ENCODE results near the gene STARD3. TPM values are rescaled to one million over a fixed set of nuclear protein-coding genes. Genes with fewer than 3 reads are reported as not detected.
A peak's percentile ranks its signal among the peaks of the same experiment; 100 is the strongest.

The STARD3 gene
- total and polyA plus RNA-seq, 2 donors (not counting 3 experiments of a cell fraction or from before 2014, with no cell fraction given), result 51.0 to 75.7 TPM

- Histone ChIP-seq H3K9ac (replicated peaks; ENCODE audit: extremely low read depth, insufficient read depth, low read length) (no peak overlapping the region), H3K4me3 (replicated peaks in 1 of 3; ENCODE audit: insufficient read depth in 1 of 3, low read depth in 1 of 3, low read length in 3 of 3) (no peak overlapping the region), H4K20me1 (replicated peaks; ENCODE audit: control insufficient read depth, extremely low read depth, insufficient read depth, low read length) (no peaks in the 10 kb centered on the region), H3K9me3 (replicated peaks; ENCODE audit: control insufficient read depth, insufficient read depth, low read length) (no peaks in the 10 kb centered on the region), H2AFZ (ENCODE audit: low read depth, low read length) (no peak overlapping the region), H3K27me3 (ENCODE audit: control insufficient read depth in 2 of 2, insufficient read depth in 2 of 2, low read length in 2 of 2) (no peaks in the 10 kb centered on the region), H3K27ac (ENCODE audit: insufficient read depth, low read depth, low read length) (no peak overlapping the region), H3K36me3 (ENCODE audit: control insufficient read depth in 2 of 2, extremely low read depth in 1 of 2, insufficient read depth in 2 of 2, low read length in 2 of 2) (no peaks in the 10 kb centered on the region), H3K79me2 (ENCODE audit: control insufficient read depth, insufficient read depth, low read length) (peaks cover under 1% of the 10 kb centered on the region), H3K4me2 (ENCODE audit: insufficient read depth, low read length) (no peak overlapping the region), H3K9me1 (replicated peaks; ENCODE audit: control insufficient read depth, extremely low read depth, insufficient read depth, low read length) (no peaks in the 10 kb centered on the region), H3K4me1 (ENCODE audit: control insufficient read depth, extremely low read depth, insufficient read depth, low read length) (no peaks in the 10 kb centered on the region)
- intact Hi-C loops (cut with micrococcal nuclease), result no loop called here
- dilution Hi-C loops (cut with MboI; ENCODE audit: extremely low pct_ligation_motif_present, low sequenced_read_pairs), result no loop called here
- CTCF ChIA-PET, result interaction anchor here (0.6 to 9.3 kb wide), 6 partner anchors 10 to 30 kb away, joined by 3 to 114 read pairs (median 35); partner anchors contain the start of gene PNMT
- no TSS peak for BruUV-seq (replicated peaks)
- POLR2A ChIA-PET, result no interaction called here
- no peak for DNase-seq (ENCODE audit: low read depth, low spot score)
- FAIRE-seq, result no peak
- TF ChIP-seq GATA2 (IDR thresholded peaks at IDR 0.05; ENCODE audit: insufficient read depth, insufficient read length, low read depth, low read length), result no peak
Measured at GRCh38 chr17:39650121-39650579, 13.2 kb downstream of the STARD3 start.

GRCh38 chr17:39651923-39652586 lies 15.1 kb downstream of the STARD3 start:
- H3K27me3 ChIP-seq (ENCODE audit: control insufficient read depth in 2 of 2, insufficient read depth in 2 of 2, low read length in 2 of 2), result no peaks in the 10 kb centered on the region
- no TSS peak for BruUV-seq (replicated peaks)
- FAIRE-seq (no peak), DNase-seq (ENCODE audit: low read depth, low spot score) (peak; percentile 33)
- dilution Hi-C loops (cut with MboI; ENCODE audit: extremely low pct_ligation_motif_present, low sequenced_read_pairs) (no loop called here), intact Hi-C loops (cut with micrococcal nuclease) (loop anchor here (2.0 kb wide), 1 partner anchor 29 kb away; no protein-coding TSS in a partner anchor)
- H3K27ac ChIP-seq (ENCODE audit: insufficient read depth, low read depth, low read length), result no peak overlapping the region
- H3K4me1 ChIP-seq (ENCODE audit: control insufficient read depth, extremely low read depth, insufficient read depth, low read length), result no peaks in the 10 kb centered on the region
- no peak overlapping the region for H2AFZ ChIP-seq (ENCODE audit: low read depth, low read length)
- POLR2A ChIA-PET, result no interaction called here
- CTCF ChIA-PET, result interaction anchor here (1.0 to 9.3 kb wide), 13 partner anchors 8 to 116 kb away, joined by 3 to 114 read pairs (median 9); partner anchors contain the start of genes PNMT, STARD3 and TCAP
- no peaks in the 10 kb centered on the region for H3K9me3 ChIP-seq (replicated peaks; ENCODE audit: control insufficient read depth, insufficient read depth, low read length)
- TF ChIP-seq JUN (IDR thresholded peaks at IDR 0.05; ENCODE audit: borderline replicate concordance, insufficient read depth, insufficient read length, low read depth) (no peak), CTCF (IDR thresholded peaks at IDR 0.05; ENCODE audit: extremely low read depth in 1 of 2, insufficient read depth in 1 of 2, low read depth in 1 of 2, low read length in 2 of 2) (no peak), FOS (IDR thresholded peaks at IDR 0.05; ENCODE audit: borderline replicate concordance, insufficient read depth, low read length) (no peak), MYC (IDR thresholded peaks at IDR 0.05; ENCODE audit: low read depth, low read length) (no peak), POLR2AphosphoS5 (IDR thresholded peaks at IDR 0.05; ENCODE audit: insufficient read depth, low read depth, low read length) (no peak), EZH2 (IDR thresholded peaks at IDR 0.05; ENCODE audit: borderline replicate concordance, low read depth, low read length, severe bottlenecking) (no peak), POLR2A (IDR thresholded peaks at IDR 0.05; ENCODE audit: low read depth, low read length) (no peak), GATA2 (IDR thresholded peaks at IDR 0.05; ENCODE audit: insufficient read depth, insufficient read length, low read depth, low read length) (no peak)
- TF ChIP-seq, protein P1, sequence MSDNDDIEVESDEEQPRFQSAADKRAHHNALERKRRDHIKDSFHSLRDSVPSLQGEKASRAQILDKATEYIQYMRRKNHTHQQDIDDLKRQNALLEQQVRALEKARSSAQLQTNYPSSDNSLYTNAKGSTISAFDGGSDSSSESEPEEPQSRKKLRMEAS (IDR thresholded peaks at IDR 0.05; ENCODE audit: insufficient read depth, insufficient read length), result no peak
- H4K20me1 ChIP-seq (replicated peaks; ENCODE audit: control insufficient read depth, extremely low read depth, insufficient read depth, low read length), result no peaks in the 10 kb centered on the region
- no peaks in the 10 kb centered on the region for H3K36me3 ChIP-seq (ENCODE audit: control insufficient read depth in 2 of 2, extremely low read depth in 1 of 2, insufficient read depth in 2 of 2, low read length in 2 of 2)
- H3K79me2 ChIP-seq (ENCODE audit: control insufficient read depth, insufficient read depth, low read length), result no peaks in the 10 kb centered on the region
- H3K9me1 ChIP-seq (replicated peaks; ENCODE audit: control insufficient read depth, extremely low read depth, insufficient read depth, low read length), result no peaks in the 10 kb centered on the region
- no peak overlapping the region for H3K4me2 ChIP-seq (ENCODE audit: insufficient read depth, low read length)
- H3K9ac ChIP-seq (replicated peaks; ENCODE audit: extremely low read depth, insufficient read depth, low read length), result no peak overlapping the region
- no peak overlapping the region for H3K4me3 ChIP-seq (replicated peaks in 1 of 3; ENCODE audit: insufficient read depth in 1 of 3, low read depth in 1 of 3, low read length in 3 of 3)

All from endothelial cell of umbilical vein (primary cell).